Endothelial cell (in vitro differentiated cells): ENCODE results near the gene TMEM126A. TPM values are rescaled to one million over a fixed set of nuclear protein-coding genes. Genes with fewer than 3 reads are reported as not detected.
"Not testable (repeated sequence)": the region's sequence is repeated elsewhere in the genome, so short reads cannot be mapped to it uniquely, and the experiment has no call there.

Experiments
- DNase-seq: peaks from one replicate; pipeline ENCODE4 v3.0.0; 2021; ENCODE audit warnings: low spot score
- H3K27ac Mint-ChIP-seq: one replicate; pipeline ENCODE4 v1.8.0; 2021; ENCODE audit warnings: mixed read lengths, inconsistent platforms; ENCODE audit not compliant: unreplicated experiment
- H3K27me3 Mint-ChIP-seq: one replicate; pipeline ENCODE4 v1.8.0; 2021; ENCODE audit warnings: mild to moderate bottlenecking, moderate library complexity, mixed read lengths, inconsistent platforms; ENCODE audit not compliant: unreplicated experiment
- H3K36me3 Mint-ChIP-seq: one replicate; pipeline ENCODE4 v1.8.0; 2021; ENCODE audit warnings: mild to moderate bottlenecking, low read depth, mixed read lengths, inconsistent platforms; ENCODE audit not compliant: unreplicated experiment
- H3K4me1 Mint-ChIP-seq: one replicate; pipeline ENCODE4 v1.8.0; 2021; ENCODE audit warnings: mild to moderate bottlenecking, mixed read lengths, inconsistent platforms; ENCODE audit not compliant: unreplicated experiment
- H3K4me3 Mint-ChIP-seq: one replicate; pipeline ENCODE4 v1.8.0; 2021; ENCODE audit warnings: mild to moderate bottlenecking, mixed read lengths, inconsistent platforms; ENCODE audit not compliant: unreplicated experiment
- H3K9me3 Mint-ChIP-seq: one replicate; pipeline ENCODE4 v1.8.0; 2021; ENCODE audit warnings: mixed read lengths, inconsistent platforms; ENCODE audit not compliant: unreplicated experiment
- CTCF ChIP-seq: fragments of 200-600 bp; sonication (generic); IDR thresholded peaks from one replicate; pipeline ENCODE4 v1.5.0; 2021; ENCODE audit warnings: antibody characterized with exemption; ENCODE audit not compliant: unreplicated experiment
- long read RNA-seq: library from polyadenylated mRNA; unstranded; transcript quantifications from one replicate; pipeline ENCODE4 v2.0.0, GENCODE V29; 2020; ENCODE audit not compliant: unreplicated experiment
- total RNA-seq: library from RNA; stranded (reverse); fragmentation: NEBNext Ultra II Directional; extraction: Animal tissue kit (Norgen Biotek cat#: 25700); gene quantifications from one replicate; pipeline ENCODE4 v1.2.1, GENCODE V29; 2021; ENCODE audit not compliant: unreplicated experiment

The TMEM126A gene
- total RNA-seq, result 17.8 TPM
- long read RNA-seq, transcript TMEM126A-201 (5 exons, 739 nt), result major isoform, 8 of 8 reads
- long read RNA-seq, partial matches to known transcripts, result 0 of 8 reads
- long read RNA-seq, other reads (novel, unspliced or antisense), result 0 of 8 reads

- DNase-seq, result peak; percentile 86
- peak within 1 kb of the TSS; percentile 95 for H3K27ac Mint-ChIP-seq
- H3K36me3 Mint-ChIP-seq, result no peaks in the 10 kb centered on the region
- H3K27me3 Mint-ChIP-seq, result no peaks in the 10 kb centered on the region
- H3K4me1 Mint-ChIP-seq, result peaks cover 2% of the 10 kb centered on the region
- H3K4me3 Mint-ChIP-seq, result peak within 1 kb of the TSS; percentile 98
- no peaks in the 10 kb centered on the region for H3K9me3 Mint-ChIP-seq
- TF ChIP-seq CTCF, result no peak
Measured at GRCh38 chr11:85647604-85648299, at the start of gene TMEM126A. Gene TMEM126A (plus strand): TSS chr11:85647967. CDS start chr11:85650256, 2,289 bp downstream.

GRCh38 chr11:85599083-85599482 is 48.7 kb upstream of the TMEM126A start:
- no peak for TF ChIP-seq CTCF
- no peak for DNase-seq
- Mint-ChIP-seq H3K9me3 (no peaks in the 10 kb centered on the region), H3K36me3 (no peaks in the 10 kb centered on the region), H3K27ac (no peak overlapping the region), H3K4me3 (no peak overlapping the region), H3K4me1 (no peaks in the 10 kb centered on the region), H3K27me3 (no peaks in the 10 kb centered on the region)

- TF ChIP-seq CTCF, result no peak
- Mint-ChIP-seq H3K27ac (no peak overlapping the region), H3K27me3 (no peaks in the 10 kb centered on the region), H3K36me3 (peaks cover 3% of the 10 kb centered on the region), H3K9me3 (no peaks in the 10 kb centered on the region), H3K4me3 (no peak overlapping the region), H3K4me1 (no peaks in the 10 kb centered on the region)
- DNase-seq, result no peak
Measured at GRCh38 chr11:85602526-85603213, 45.1 kb upstream of the TMEM126A start.

DNA sequence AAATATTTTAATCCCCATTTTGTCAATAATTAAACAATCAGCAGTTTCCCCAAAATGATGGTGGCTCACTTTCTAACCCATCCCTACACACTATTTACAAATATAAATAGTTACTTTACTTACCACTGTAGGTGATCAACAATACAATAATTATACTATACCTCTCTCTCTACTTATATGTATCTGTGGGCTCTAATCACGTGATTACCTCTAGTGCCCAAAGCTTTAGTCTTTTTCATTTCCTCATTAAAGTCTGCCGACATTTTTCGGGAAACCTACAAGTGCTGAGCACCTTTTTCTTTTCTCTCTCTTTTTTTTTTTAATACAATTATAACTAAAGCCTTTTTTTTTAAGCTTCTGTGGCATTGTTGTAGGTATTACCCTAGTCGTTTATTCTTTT is 44.5 kb upstream of the TMEM126A start:
- no peak for DNase-seq
- no peaks in the 10 kb centered on the region for H3K27me3 Mint-ChIP-seq
- no peaks in the 10 kb centered on the region for H3K9me3 Mint-ChIP-seq
- TF ChIP-seq CTCF, result no peak
- peaks cover 4% of the 10 kb centered on the region for H3K36me3 Mint-ChIP-seq
- H3K4me3 Mint-ChIP-seq, result no peak overlapping the region
- no peaks in the 10 kb centered on the region for H3K4me1 Mint-ChIP-seq
- H3K27ac Mint-ChIP-seq, result no peak overlapping the region

DNA sequence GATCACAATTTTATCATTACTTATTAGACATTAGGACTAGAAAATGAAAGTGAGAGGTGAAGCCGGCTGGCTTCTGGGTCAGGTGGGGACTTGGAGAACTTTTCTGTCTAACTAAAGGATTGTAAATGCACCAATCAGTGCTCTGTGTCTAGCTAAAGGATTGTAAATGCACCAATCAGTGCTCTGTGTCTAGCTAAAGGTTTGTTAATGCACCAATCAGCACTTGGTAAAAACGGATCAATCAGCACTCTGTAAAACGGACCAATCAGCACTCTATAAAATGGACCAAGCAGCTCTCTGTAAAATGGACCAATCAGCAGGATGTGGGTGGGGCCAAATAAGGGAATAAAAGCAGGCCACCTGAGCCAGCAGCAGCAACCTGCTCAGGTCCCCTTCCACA is 41.5 kb upstream of the TMEM126A start:
- not testable (repeated sequence) for H3K4me3 Mint-ChIP-seq, DNase-seq, H3K9me3 Mint-ChIP-seq, H3K27me3 Mint-ChIP-seq, H3K4me1 Mint-ChIP-seq, H3K27ac Mint-ChIP-seq
- peaks cover 15% of the 10 kb centered on the region for H3K36me3 Mint-ChIP-seq

GRCh38 chr11:85608621-85609020 is 39.1 kb upstream of the TMEM126A start:
- H3K9me3 Mint-ChIP-seq, DNase-seq, H3K4me3 Mint-ChIP-seq, H3K27ac Mint-ChIP-seq, H3K27me3 Mint-ChIP-seq: not testable (repeated sequence)
- Mint-ChIP-seq H3K36me3 (peaks cover 15% of the 10 kb centered on the region), H3K4me1 (peaks cover 15% of the 10 kb centered on the region)

GRCh38 chr11:85609286-85609685 is 38.5 kb upstream of the TMEM126A start:
- not testable (repeated sequence) for H3K4me3 Mint-ChIP-seq, H3K27me3 Mint-ChIP-seq, H3K27ac Mint-ChIP-seq, H3K9me3 Mint-ChIP-seq, DNase-seq
- peaks cover 15% of the 10 kb centered on the region for H3K4me1 Mint-ChIP-seq
- peaks cover 15% of the 10 kb centered on the region for H3K36me3 Mint-ChIP-seq

GRCh38 chr11:85611643-85612042 is 36.1 kb upstream of the TMEM126A start:
- Mint-ChIP-seq H3K36me3 (peaks cover 15% of the 10 kb centered on the region), H3K27ac (peak overlapping the region; percentile 32), H3K4me1 (peaks cover 15% of the 10 kb centered on the region)
- not testable (repeated sequence) for H3K4me3 Mint-ChIP-seq, H3K9me3 Mint-ChIP-seq, H3K27me3 Mint-ChIP-seq, DNase-seq
